ENCODE measurements around the gene CBR3. TPM values are rescaled to one million over a fixed set of nuclear protein-coding genes. Genes with fewer than 3 reads are reported as not detected.
A peak's percentile ranks its signal among the peaks of the same experiment; 100 is the strongest.

The CBR3 gene
- polyA plus RNA-seq, 1 of the 3 experiments (the other 2 are of a cell fraction) = 6.7 TPM

GRCh38 chr21:36120304-36120888, 14.5 kb upstream of the CBR3 start:
- Histone ChIP-seq H3K27me3 (ENCODE audit: insufficient read depth) (no peaks in the 10 kb centered on the region), H3F3A (replicated peaks; ENCODE audit: insufficient read depth) (no peaks in the 10 kb centered on the region), H3K9me3 (no peaks in the 10 kb centered on the region; the same call in 1 of the 2 replicates), H3K79me2 (ENCODE audit: insufficient read depth) (no peaks in the 10 kb centered on the region), H3K9me2 (no peaks in the 10 kb centered on the region), H3K36me3 (replicated peaks in 1 of 2; ENCODE audit: control insufficient read depth in 1 of 2, insufficient read depth in 2 of 2, low read length in 1 of 2) (no peaks in the 10 kb centered on the region), H2AFZ (ENCODE audit: low read depth) (no peak overlapping the region), H3K9ac (no peak overlapping the region), H3K4me2 (no peak overlapping the region), H4K20me1 (ENCODE audit: insufficient read depth) (no peaks in the 10 kb centered on the region), H3K4me3 (ENCODE audit: low read depth in 2 of 2, low read length in 1 of 2) (no peak overlapping the region), H3K27ac (ENCODE audit: low read depth in 2 of 2, low read length in 1 of 2) (no peak overlapping the region), H3K4me1 (ENCODE audit: control insufficient read depth in 1 of 2, insufficient read depth in 2 of 2, low read depth in 1 of 2, low read length in 1 of 2) (no peaks in the 10 kb centered on the region)
- ChIA-PET CTCF (interaction anchor here (0.5 to 1.9 kb wide), 2 partner anchors 21 to 103 kb away, joined by 3 to 6 read pairs; no protein-coding TSS in a partner anchor), POLR2A (no interaction called here)
- DNase-seq = no peak
- TF ChIP-seq FOSL2 (IDR thresholded peaks at IDR 0.05; ENCODE audit: borderline replicate concordance, low read depth) = no peak
- TF ChIP-seq NFIC (IDR thresholded peaks at IDR 0.05; ENCODE audit: borderline replicate concordance) = no peak
- TF ChIP-seq RCOR1 (IDR thresholded peaks at IDR 0.05; ENCODE audit: low read length) = no peak
- no peak for TF ChIP-seq TEAD4 (IDR thresholded peaks at IDR 0.05; ENCODE audit: borderline replicate concordance, insufficient read depth)
- no peak for TF ChIP-seq TAF1 (IDR thresholded peaks at IDR 0.05; ENCODE audit: borderline replicate concordance, low read depth, low read length)
- no peak for TF ChIP-seq USF2 (IDR thresholded peaks at IDR 0.05; ENCODE audit: borderline replicate concordance, low read depth, low read length)
- TF ChIP-seq ELF1 (IDR thresholded peaks at IDR 0.05) = no peak
- TF ChIP-seq CHD2 (IDR thresholded peaks at IDR 0.05; ENCODE audit: low read length, partially characterized antibody) = no peak
- TF ChIP-seq POLR2AphosphoS5 (IDR thresholded peaks at IDR 0.05; ENCODE audit: low read depth, low read length) = no peak
- TF ChIP-seq YY1 (IDR thresholded peaks at IDR 0.05; ENCODE audit: low read depth) = no peak
- no peak for TF ChIP-seq FOXM1 (IDR thresholded peaks at IDR 0.05; ENCODE audit: low read depth)
- no peak for TF ChIP-seq EZH2phosphoT487 (IDR thresholded peaks at IDR 0.05; ENCODE audit: borderline replicate concordance, low read depth)
- WGBS (ENCODE audit: low lambda C conversion rate) = 95% methylated on average over 7 of the region's 7 CpGs

DNA sequence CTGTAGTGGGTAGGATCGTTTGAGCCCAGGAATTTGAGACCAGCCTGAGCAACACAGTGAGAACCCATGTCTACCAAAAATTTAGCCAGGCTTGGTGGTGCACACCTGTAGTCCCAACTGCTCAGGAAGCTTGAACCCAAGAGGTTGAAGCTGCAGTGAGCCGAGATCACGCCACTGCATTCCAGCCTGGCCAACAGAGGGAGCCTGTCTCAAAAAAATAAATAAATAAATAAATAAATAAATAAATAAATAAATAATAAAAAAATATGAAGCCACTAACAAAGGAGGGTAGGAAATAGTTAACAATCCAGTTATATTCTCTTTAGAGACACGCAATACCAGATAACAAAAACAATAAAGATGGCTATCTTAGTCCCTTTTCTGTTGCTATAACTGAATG, 11.9 kb upstream of the CBR3 start:
- Histone ChIP-seq H3K4me2 (no peak overlapping the region), H3K27me3 (ENCODE audit: insufficient read depth) (no peaks in the 10 kb centered on the region), H3K36me3 (replicated peaks in 1 of 2; ENCODE audit: control insufficient read depth in 1 of 2, insufficient read depth in 2 of 2, low read length in 1 of 2) (no peaks in the 10 kb centered on the region), H4K20me1 (ENCODE audit: insufficient read depth) (no peaks in the 10 kb centered on the region), H3K27ac (ENCODE audit: low read depth in 2 of 2, low read length in 1 of 2) (no peak overlapping the region), H2AFZ (ENCODE audit: low read depth) (no peak overlapping the region), H3F3A (replicated peaks; ENCODE audit: insufficient read depth) (no peaks in the 10 kb centered on the region), H3K9ac (no peak overlapping the region), H3K9me3 (no peaks in the 10 kb centered on the region), H3K79me2 (ENCODE audit: insufficient read depth) (no peaks in the 10 kb centered on the region), H3K4me3 (ENCODE audit: low read depth in 2 of 2, low read length in 1 of 2) (no peak overlapping the region), H3K9me2 (no peaks in the 10 kb centered on the region), H3K4me1 (ENCODE audit: control insufficient read depth in 1 of 2, insufficient read depth in 2 of 2, low read depth in 1 of 2, low read length in 1 of 2) (no peaks in the 10 kb centered on the region)
- DNase-seq = no peak
- POLR2A ChIA-PET = no interaction called here
- CTCF ChIA-PET = interaction anchor here (0.7 to 6.8 kb wide), 6 partner anchors 10 to 88 kb away, joined by 3 to 56 read pairs (median 7); partner anchors contain the start of gene CBR3
- WGBS (ENCODE audit: low lambda C conversion rate) = 37% methylated on average over 4 of the region's 4 CpGs
- TF ChIP-seq REST (IDR thresholded peaks at IDR 0.05; ENCODE audit: low read depth, low read length) (no peak), FOXM1 (IDR thresholded peaks at IDR 0.05; ENCODE audit: low read depth) (no peak), JUND (IDR thresholded peaks at IDR 0.05) (no peak), MEF2A (IDR thresholded peaks at IDR 0.05; ENCODE audit: borderline replicate concordance, low read depth) (no peak), TEAD4 (IDR thresholded peaks at IDR 0.05; ENCODE audit: borderline replicate concordance, insufficient read depth) (no peak)
- TF ChIP-seq, protein P1, sequence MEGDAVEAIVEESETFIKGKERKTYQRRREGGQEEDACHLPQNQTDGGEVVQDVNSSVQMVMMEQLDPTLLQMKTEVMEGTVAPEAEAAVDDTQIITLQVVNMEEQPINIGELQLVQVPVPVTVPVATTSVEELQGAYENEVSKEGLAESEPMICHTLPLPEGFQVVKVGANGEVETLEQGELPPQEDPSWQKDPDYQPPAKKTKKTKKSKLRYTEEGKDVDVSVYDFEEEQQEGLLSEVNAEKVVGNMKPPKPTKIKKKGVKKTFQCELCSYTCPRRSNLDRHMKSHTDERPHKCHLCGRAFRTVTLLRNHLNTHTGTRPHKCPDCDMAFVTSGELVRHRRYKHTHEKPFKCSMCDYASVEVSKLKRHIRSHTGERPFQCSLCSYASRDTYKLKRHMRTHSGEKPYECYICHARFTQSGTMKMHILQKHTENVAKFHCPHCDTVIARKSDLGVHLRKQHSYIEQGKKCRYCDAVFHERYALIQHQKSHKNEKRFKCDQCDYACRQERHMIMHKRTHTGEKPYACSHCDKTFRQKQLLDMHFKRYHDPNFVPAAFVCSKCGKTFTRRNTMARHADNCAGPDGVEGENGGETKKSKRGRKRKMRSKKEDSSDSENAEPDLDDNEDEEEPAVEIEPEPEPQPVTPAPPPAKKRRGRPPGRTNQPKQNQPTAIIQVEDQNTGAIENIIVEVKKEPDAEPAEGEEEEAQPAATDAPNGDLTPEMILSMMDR (IDR thresholded peaks at IDR 0.05) = peak; percentile 44

All from SK-N-SH (cell line).